GM12801 (cell line): ENCODE results near the gene MSANTD1.

Experiments
- TF ChIP-seq, protein P1 (sequence below): IDR thresholded peaks from one replicate; pipeline ENCODE4 v1.5.1; 2011; ENCODE audit warnings: control low read depth; ENCODE audit not compliant: insufficient read length; ENCODE audit errors: extremely low read depth

The MSANTD1 gene

DNA sequence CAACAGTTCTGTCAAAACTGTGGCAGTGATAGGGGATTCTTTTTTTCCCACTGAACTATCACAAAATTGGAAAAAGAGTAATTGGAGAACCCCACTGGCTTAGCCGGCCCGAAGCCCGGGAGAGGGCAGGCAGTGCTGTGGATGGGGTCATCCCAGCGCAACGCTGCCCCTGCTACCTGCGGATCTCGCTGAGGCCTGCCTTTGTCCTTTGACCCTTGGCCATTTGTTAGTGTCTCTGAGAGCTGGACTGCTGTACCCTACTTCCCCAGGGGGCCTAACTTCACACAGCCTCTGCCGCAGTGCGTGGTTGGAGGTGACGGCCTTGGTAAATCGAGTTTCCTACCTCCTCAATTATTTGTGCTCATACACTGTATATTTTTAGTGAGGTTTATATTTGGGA is 43.0 kb upstream of the MSANTD1 start:
- TF ChIP-seq, protein P1, sequence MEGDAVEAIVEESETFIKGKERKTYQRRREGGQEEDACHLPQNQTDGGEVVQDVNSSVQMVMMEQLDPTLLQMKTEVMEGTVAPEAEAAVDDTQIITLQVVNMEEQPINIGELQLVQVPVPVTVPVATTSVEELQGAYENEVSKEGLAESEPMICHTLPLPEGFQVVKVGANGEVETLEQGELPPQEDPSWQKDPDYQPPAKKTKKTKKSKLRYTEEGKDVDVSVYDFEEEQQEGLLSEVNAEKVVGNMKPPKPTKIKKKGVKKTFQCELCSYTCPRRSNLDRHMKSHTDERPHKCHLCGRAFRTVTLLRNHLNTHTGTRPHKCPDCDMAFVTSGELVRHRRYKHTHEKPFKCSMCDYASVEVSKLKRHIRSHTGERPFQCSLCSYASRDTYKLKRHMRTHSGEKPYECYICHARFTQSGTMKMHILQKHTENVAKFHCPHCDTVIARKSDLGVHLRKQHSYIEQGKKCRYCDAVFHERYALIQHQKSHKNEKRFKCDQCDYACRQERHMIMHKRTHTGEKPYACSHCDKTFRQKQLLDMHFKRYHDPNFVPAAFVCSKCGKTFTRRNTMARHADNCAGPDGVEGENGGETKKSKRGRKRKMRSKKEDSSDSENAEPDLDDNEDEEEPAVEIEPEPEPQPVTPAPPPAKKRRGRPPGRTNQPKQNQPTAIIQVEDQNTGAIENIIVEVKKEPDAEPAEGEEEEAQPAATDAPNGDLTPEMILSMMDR: no peak

- TF ChIP-seq, protein P1: no peak
These were observed 42.4 kb upstream of the MSANTD1 start for GRCh38 chr4:3206439-3207100.

- TF ChIP-seq, protein P1: no peak
These were observed 41.4 kb upstream of the MSANTD1 start for GRCh38 chr4:3207531-3208037.

DNA sequence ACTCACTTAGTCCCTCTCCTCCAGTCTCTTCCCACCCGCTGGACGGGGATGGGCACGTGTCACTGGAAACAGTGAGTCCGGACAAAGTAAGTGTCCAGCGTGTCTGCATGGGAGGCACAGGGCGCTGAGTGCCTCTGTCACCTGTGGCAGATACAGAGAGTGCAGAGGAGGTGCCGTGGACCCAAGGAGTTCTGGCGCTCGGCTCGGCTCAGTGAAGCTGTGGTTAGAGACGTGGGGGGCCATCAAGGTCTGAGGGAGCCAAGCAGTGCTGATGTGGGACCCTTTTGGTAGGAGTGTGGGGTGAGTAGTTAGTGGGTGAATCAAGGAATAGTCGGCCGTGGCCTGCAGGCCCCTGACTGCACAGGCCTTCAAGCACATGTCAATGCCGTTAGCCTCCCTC is 40.1 kb upstream of the MSANTD1 start:
- TF ChIP-seq, protein P1: no peak

- TF ChIP-seq, protein P1: no peak
These were observed 39.2 kb upstream of the MSANTD1 start for GRCh38 chr4:3209551-3210325.

DNA sequence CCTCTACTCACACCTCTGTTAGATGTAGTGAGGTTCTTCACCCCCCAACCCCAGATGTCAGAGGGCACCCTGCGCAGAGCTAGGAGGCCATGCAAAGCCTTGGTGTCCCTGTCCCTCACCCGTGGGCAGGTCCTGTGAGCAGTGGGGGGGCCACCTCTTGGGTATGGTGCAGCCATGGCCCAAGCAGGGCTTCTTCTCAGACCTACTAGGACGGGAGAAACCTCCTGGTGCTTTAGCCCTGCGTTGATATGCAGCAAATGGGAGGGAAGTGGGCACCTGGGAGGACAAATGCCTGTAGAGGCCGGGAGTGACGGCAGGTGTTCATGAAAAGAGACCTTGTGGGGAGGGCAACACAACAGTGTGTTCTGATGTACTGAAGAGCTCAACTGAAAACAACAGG is 38.5 kb upstream of the MSANTD1 start:
- TF ChIP-seq, protein P1: no peak

GRCh38 chr4:3211866-3212265 is 37.1 kb upstream of the MSANTD1 start:
- TF ChIP-seq, protein P1: no peak
